SK-N-SH (cell line): Measurements from ENCODE around the gene UFC1.

Experiments
- EP300 ChIP-seq, 2 experiments: IDR thresholded peaks; 2 replicates each; pipeline versions ENCODE4 v1.4.0 to v1.6.1; 2012; ENCODE audit warnings: borderline replicate concordance in 1 of 2, low read depth in 1 of 2, low read length in 1 of 2
- SIN3A ChIP-seq: IDR thresholded peaks from 2 replicates; pipeline ENCODE4 v1.6.1; 2012; ENCODE audit warnings: low read depth, mild to moderate bottlenecking, low read length, moderate library complexity, borderline replicate concordance
- TF ChIP-seq, protein P1 (sequence below): fragments of 200-600 bp; sonication (generic); IDR thresholded peaks from 2 replicates; pipeline ENCODE4 v1.6.1; 2017; ENCODE audit warnings: antibody characterized with exemption, mild to moderate bottlenecking, moderate library complexity
- TF ChIP-seq, protein P2 (sequence below): IDR thresholded peaks from 2 replicates; pipeline ENCODE4 v1.4.0; 2012; ENCODE audit warnings: low read depth

DNA sequence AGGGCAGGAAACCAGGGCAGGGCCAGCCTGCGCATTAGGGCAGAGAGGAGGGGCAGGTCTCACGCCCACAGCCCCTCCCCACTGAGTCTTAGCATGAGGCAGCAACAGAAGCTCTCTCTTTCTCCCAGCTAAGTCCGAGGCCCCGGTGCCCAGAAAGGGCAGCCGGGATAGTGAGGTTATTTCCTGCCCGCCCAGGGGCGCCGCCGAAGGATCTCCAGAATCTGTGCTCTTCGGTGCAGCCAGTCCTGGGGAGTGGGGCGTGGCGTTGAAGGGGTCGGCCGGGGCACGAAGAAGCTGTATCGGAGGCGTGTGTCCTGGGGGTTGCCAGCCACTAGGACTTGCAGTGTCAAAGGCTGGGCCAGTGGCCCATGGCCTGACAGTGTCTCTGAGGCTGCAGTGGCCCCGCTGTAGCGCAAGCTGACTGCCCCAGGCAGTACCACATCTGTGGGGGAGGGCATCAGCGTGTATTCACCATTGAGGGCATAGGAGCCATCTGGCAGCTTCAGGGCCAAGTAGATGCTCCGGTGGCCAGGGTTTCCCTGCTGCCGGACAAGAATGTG, 37.3 kb downstream of the UFC1 start:
- TF ChIP-seq EP300 (IDR thresholded peaks at IDR 0.05; ENCODE audit: borderline replicate concordance in 1 of 2, low read depth in 1 of 2, low read length in 1 of 2) = no peak
- TF ChIP-seq, protein P1, sequence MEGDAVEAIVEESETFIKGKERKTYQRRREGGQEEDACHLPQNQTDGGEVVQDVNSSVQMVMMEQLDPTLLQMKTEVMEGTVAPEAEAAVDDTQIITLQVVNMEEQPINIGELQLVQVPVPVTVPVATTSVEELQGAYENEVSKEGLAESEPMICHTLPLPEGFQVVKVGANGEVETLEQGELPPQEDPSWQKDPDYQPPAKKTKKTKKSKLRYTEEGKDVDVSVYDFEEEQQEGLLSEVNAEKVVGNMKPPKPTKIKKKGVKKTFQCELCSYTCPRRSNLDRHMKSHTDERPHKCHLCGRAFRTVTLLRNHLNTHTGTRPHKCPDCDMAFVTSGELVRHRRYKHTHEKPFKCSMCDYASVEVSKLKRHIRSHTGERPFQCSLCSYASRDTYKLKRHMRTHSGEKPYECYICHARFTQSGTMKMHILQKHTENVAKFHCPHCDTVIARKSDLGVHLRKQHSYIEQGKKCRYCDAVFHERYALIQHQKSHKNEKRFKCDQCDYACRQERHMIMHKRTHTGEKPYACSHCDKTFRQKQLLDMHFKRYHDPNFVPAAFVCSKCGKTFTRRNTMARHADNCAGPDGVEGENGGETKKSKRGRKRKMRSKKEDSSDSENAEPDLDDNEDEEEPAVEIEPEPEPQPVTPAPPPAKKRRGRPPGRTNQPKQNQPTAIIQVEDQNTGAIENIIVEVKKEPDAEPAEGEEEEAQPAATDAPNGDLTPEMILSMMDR = no peak
- TF ChIP-seq, protein P2, sequence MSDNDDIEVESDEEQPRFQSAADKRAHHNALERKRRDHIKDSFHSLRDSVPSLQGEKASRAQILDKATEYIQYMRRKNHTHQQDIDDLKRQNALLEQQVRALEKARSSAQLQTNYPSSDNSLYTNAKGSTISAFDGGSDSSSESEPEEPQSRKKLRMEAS = no peak
- no peak for TF ChIP-seq SIN3A
